ENCODE measurements around the gene METTL27. TPM values are rescaled to one million over a fixed set of nuclear protein-coding genes. Genes with fewer than 3 reads are reported as not detected.
"Not testable (repeated sequence)": the region's sequence is repeated elsewhere in the genome, so short reads cannot be mapped to it uniquely, and the experiment has no call there.

The METTL27 gene
- total and polyA plus RNA-seq, 5 experiments from 2014 or later: 0.52 to 4.4 (median 3.0) TPM

GRCh38 chr7:73861305-73861704 is 19.0 kb upstream of the METTL27 start:
- Mint-ChIP-seq H3K9me3 (peaks cover 0 to 4% (median 0%) of the 10 kb centered on the region in 9 donors), H3K27ac (no peak overlapping the region), H3K36me3 (no peaks in the 10 kb centered on the region), H3K4me1 (peaks cover 0 to 1% (median 0%) of the 10 kb centered on the region in 4 donors), H3K4me3 (no peak overlapping the region), H3K27me3 (peaks cover 3 to 25% (median 12%) of the 10 kb centered on the region in 5 donors)
- no peak for ATAC-seq
- DNase-seq: no peak
- POLR2A ChIA-PET: no interaction called here

- Mint-ChIP-seq H3K27ac (peak within 1 kb of the TSS in 1 of 10 donors; percentile 25), H3K9me3 (peaks cover 0 to 4% (median 0%) of the 10 kb centered on the region in 9 donors), H3K4me3 (no peak within 1 kb of the TSS), H3K27me3 (peaks cover 3 to 26% (median 12%) of the 10 kb centered on the region in 5 donors), H3K36me3 (no peaks in the 10 kb centered on the region), H3K4me1 (peaks cover 0 to 1% (median 1%) of the 10 kb centered on the region in 4 donors)
- DNase-seq (no peak), ATAC-seq (no peak)
- POLR2A ChIA-PET: no interaction called here
Observed at GRCh38 chr7:73860859-73861258, 18.5 kb upstream of the METTL27 start, which contains the start of gene TMEM270. Gene TMEM270 (plus strand): TSS chr7:73861159. CDS start chr7:73861195, 36 bp downstream.

- Mint-ChIP-seq H3K27me3 (peaks cover 4 to 32% (median 16%) of the 10 kb centered on the region in 5 donors), H3K9me3 (peaks cover 0 to 4% (median 0%) of the 10 kb centered on the region in 9 donors), H3K27ac (peak overlapping the region in 1 of 10 donors; percentile 6), H3K4me1 (peaks cover 0 to 8% (median 4%) of the 10 kb centered on the region in 4 donors), H3K4me3 (no peak overlapping the region), H3K36me3 (no peaks in the 10 kb centered on the region)
- no peak for ATAC-seq
- no peak for DNase-seq
- POLR2A ChIA-PET: no interaction called here
Observed at GRCh38 chr7:73858807-73859206, 16.5 kb upstream of the METTL27 start.

GRCh38 chr7:73856941-73857340 is 14.6 kb upstream of the METTL27 start:
- H3K9me3 Mint-ChIP-seq: peaks cover 0 to 4% (median 0%) of the 10 kb centered on the region in 9 donors
- DNase-seq: peak in 1 of 10 donors; percentile 57
- no peak for ATAC-seq
- POLR2A ChIA-PET: interaction anchor here (0.7 kb wide), 1 partner anchor 291 kb away, joined by 5 read pairs; no protein-coding TSS in a partner anchor
- H3K27ac Mint-ChIP-seq: peak overlapping the region in 1 of 10 donors; percentile 60
- peaks cover 0 to 8% (median 3%) of the 10 kb centered on the region in 4 donors for H3K4me1 Mint-ChIP-seq
- peaks cover 4 to 32% (median 16%) of the 10 kb centered on the region in 5 donors for H3K27me3 Mint-ChIP-seq
- peak overlapping the region in 2 of 10 donors; percentile 28 to 71 for H3K4me3 Mint-ChIP-seq
- H3K36me3 Mint-ChIP-seq: no peaks in the 10 kb centered on the region

GRCh38 chr7:73852500-73852899 is 10.2 kb upstream of the METTL27 start:
- Mint-ChIP-seq H3K36me3 (no peaks in the 10 kb centered on the region), H3K4me3 (no peak overlapping the region), H3K4me1 (peaks cover 0 to 16% (median 4%) of the 10 kb centered on the region in 4 donors), H3K9me3 (no peaks in the 10 kb centered on the region), H3K27ac (no peak overlapping the region), H3K27me3 (peaks cover 4 to 17% (median 10%) of the 10 kb centered on the region in 5 donors)
- POLR2A ChIA-PET: no interaction called here
- ATAC-seq (no peak), DNase-seq (no peak)

GRCh38 chr7:73851410-73852338 is 9.4 kb upstream of the METTL27 start:
- POLR2A ChIA-PET: no interaction called here
- no peaks in the 10 kb centered on the region for H3K36me3 Mint-ChIP-seq
- ATAC-seq (peak in 1 of 2 donors; percentile 31), DNase-seq (no peak)
- H3K4me3 Mint-ChIP-seq: no peak overlapping the region
- peak overlapping the region in 2 of 10 donors; percentile 9 to 80 for H3K27ac Mint-ChIP-seq
- no peaks in the 10 kb centered on the region for H3K9me3 Mint-ChIP-seq
- H3K27me3 Mint-ChIP-seq: peaks cover 4 to 14% (median 9%) of the 10 kb centered on the region in 5 donors
- peaks cover 0 to 18% (median 4%) of the 10 kb centered on the region in 4 donors for H3K4me1 Mint-ChIP-seq

GRCh38 chr7:73850781-73851207 is 8.5 kb upstream of the METTL27 start:
- no peak overlapping the region for H3K4me3 Mint-ChIP-seq
- no peaks in the 10 kb centered on the region for H3K36me3 Mint-ChIP-seq
- ATAC-seq (no peak), DNase-seq (no peak)
- POLR2A ChIA-PET: interaction anchor here (1.2 kb wide), 1 partner anchor 23 kb away, joined by 3 read pairs; no protein-coding TSS in a partner anchor
- H3K27me3 Mint-ChIP-seq: peaks cover 4 to 11% (median 6%) of the 10 kb centered on the region in 5 donors
- peak overlapping the region in 2 of 10 donors; percentile 9 to 25 for H3K27ac Mint-ChIP-seq
- H3K4me1 Mint-ChIP-seq: peaks cover 0 to 21% (median 3%) of the 10 kb centered on the region in 4 donors
- no peaks in the 10 kb centered on the region for H3K9me3 Mint-ChIP-seq

GRCh38 chr7:73847941-73848723 is 5.8 kb upstream of the METTL27 start:
- H3K4me3 Mint-ChIP-seq: no peak overlapping the region
- peaks cover 0 to 3% (median 2%) of the 10 kb centered on the region in 5 donors for H3K27me3 Mint-ChIP-seq
- H3K27ac Mint-ChIP-seq: peak overlapping the region in 1 of 10 donors; percentile 37
- ATAC-seq: no peak
- peaks cover 6 to 31% (median 11%) of the 10 kb centered on the region in 4 donors for H3K4me1 Mint-ChIP-seq
- no peaks in the 10 kb centered on the region for H3K36me3 Mint-ChIP-seq
- no peak for DNase-seq
- POLR2A ChIA-PET: no interaction called here
- H3K9me3 Mint-ChIP-seq: no peaks in the 10 kb centered on the region

GRCh38 chr7:73845701-73846195 is 3.4 kb upstream of the METTL27 start:
- Mint-ChIP-seq H3K4me3 (peak overlapping the region in 1 of 10 donors; percentile 34), H3K27ac (peak overlapping the region in 2 of 10 donors; percentile 30 to 42), H3K4me1 (peaks cover 6 to 25% (median 16%) of the 10 kb centered on the region in 4 donors)
- DNase-seq, H3K27me3 Mint-ChIP-seq, ATAC-seq, H3K9me3 Mint-ChIP-seq, H3K36me3 Mint-ChIP-seq, POLR2A ChIA-PET: not testable (repeated sequence)

- POLR2A ChIA-PET: interaction anchor here (2.1 kb wide), 1 partner anchor 106 kb away, joined by 6 read pairs; the partner anchor contains the start of gene ABHD11
Observed at GRCh38 chr7:73844848-73845460, 2.6 kb upstream of the METTL27 start.

GRCh38 chr7:73844131-73844547 is 1.8 kb upstream of the METTL27 start:
- ATAC-seq: no peak
- peak overlapping the region; percentile 12 to 87 (median 62) for H3K27ac Mint-ChIP-seq

More at GRCh38 chr7:73844848-73845460, 2.6 kb upstream of the METTL27 start:
- peak overlapping the region in 3 of 10 donors; percentile 29 to 65 (median 37) for H3K27ac Mint-ChIP-seq
- DNase-seq (no peak), ATAC-seq (no peak)
- H3K4me3 Mint-ChIP-seq: peak overlapping the region in 2 of 10 donors; percentile 34
- H3K4me1 Mint-ChIP-seq: peaks cover 6 to 24% (median 16%) of the 10 kb centered on the region in 4 donors
- H3K27me3 Mint-ChIP-seq: no peaks in the 10 kb centered on the region
- no peaks in the 10 kb centered on the region for H3K36me3 Mint-ChIP-seq
- H3K9me3 Mint-ChIP-seq: no peaks in the 10 kb centered on the region

More at GRCh38 chr7:73844131-73844547, 1.8 kb upstream of the METTL27 start:
- Mint-ChIP-seq H3K27me3 (no peaks in the 10 kb centered on the region), H3K36me3 (no peaks in the 10 kb centered on the region), H3K4me1 (peaks cover 6 to 24% (median 16%) of the 10 kb centered on the region in 4 donors), H3K4me3 (peak overlapping the region; percentile 16 to 59 (median 46)), H3K9me3 (no peaks in the 10 kb centered on the region)
- POLR2A ChIA-PET: interaction anchor here (2.1 kb wide), 1 partner anchor 105 kb away, joined by 6 read pairs; the partner anchor contains the start of gene ABHD11
- DNase-seq: no peak
